ENCODE results near the gene C5AR1.

- TF ChIP-seq POLR2A (IDR thresholded peaks at IDR 0.05), result no peak
- peak; percentile 54 to 82 (median 77) for TF ChIP-seq CTCF (IDR thresholded peaks at IDR 0.05)
These were observed 13.6 kb upstream of the C5AR1 start for GRCh38 chr19:47296036-47296435.

Measured in testis (tissue), 2 donors.